Tibial nerve (tissue), 4 donors: ENCODE measurements around the gene RFX5.

ENCODE experiments used
- EP300 ChIP-seq, 2 donors: sonication (generic); formaldehyde crosslinking; IDR thresholded peaks; one replicate each; pipeline ENCODE4 v1.6.1; 2017; ENCODE audit warnings: antibody characterized with exemption in 2 of 2, mild to moderate bottlenecking in 1 of 2
- POLR2A ChIP-seq, 2 donors: fragments of 450-650 bp; IDR thresholded peaks; one replicate each; pipeline ENCODE4 v1.6.1; 2017; ENCODE audit warnings: antibody characterized with exemption in 2 of 2, mild to moderate bottlenecking in 2 of 2, moderate library complexity in 2 of 2
- TF ChIP-seq, protein P1 (sequence below), 5 experiments: fragments of 200-600 bp in 3 of 5; fragments of 450-650 bp in 2 of 5; sonication (generic) in 3 of 5; IDR thresholded peaks; one replicate each; pipeline ENCODE4 v1.5.1; 2016 to 2019; ENCODE audit warnings: antibody characterized with exemption in 5 of 5, mild to moderate bottlenecking in 3 of 5, moderate library complexity in 2 of 5

DNA sequence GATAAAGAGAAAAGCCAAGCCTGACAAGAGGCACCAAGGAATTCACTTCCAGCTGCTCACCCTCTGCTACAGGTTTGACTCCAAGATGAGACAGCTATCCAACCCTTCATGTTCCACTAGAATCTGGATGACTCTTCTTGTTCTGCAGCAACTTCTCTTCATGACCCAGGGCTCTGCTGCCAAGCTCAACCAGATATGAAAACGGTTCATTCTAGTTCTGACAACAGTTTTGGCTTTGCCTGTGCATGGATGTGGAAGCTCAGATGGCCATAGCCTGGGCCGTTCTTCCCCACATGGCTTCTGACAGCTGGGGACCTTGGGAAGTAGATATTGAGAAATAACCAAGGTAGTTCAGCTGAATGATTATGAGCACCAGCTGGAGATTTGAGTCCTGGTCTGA, 33.6 kb downstream of the RFX5 start:
- TF ChIP-seq, protein P1, sequence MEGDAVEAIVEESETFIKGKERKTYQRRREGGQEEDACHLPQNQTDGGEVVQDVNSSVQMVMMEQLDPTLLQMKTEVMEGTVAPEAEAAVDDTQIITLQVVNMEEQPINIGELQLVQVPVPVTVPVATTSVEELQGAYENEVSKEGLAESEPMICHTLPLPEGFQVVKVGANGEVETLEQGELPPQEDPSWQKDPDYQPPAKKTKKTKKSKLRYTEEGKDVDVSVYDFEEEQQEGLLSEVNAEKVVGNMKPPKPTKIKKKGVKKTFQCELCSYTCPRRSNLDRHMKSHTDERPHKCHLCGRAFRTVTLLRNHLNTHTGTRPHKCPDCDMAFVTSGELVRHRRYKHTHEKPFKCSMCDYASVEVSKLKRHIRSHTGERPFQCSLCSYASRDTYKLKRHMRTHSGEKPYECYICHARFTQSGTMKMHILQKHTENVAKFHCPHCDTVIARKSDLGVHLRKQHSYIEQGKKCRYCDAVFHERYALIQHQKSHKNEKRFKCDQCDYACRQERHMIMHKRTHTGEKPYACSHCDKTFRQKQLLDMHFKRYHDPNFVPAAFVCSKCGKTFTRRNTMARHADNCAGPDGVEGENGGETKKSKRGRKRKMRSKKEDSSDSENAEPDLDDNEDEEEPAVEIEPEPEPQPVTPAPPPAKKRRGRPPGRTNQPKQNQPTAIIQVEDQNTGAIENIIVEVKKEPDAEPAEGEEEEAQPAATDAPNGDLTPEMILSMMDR (IDR thresholded peaks at IDR 0.05) = no peak
- no peak for TF ChIP-seq POLR2A (IDR thresholded peaks at IDR 0.05)
- no peak for TF ChIP-seq EP300 (IDR thresholded peaks at IDR 0.05)
